Keratinocyte (primary cell): ENCODE measurements around the gene VPS37C.

Experiments
- CTCF ChIP-seq, 3 experiments: IDR thresholded peaks in 1 of 3; conservative IDR thresholded peaks in 1 of 3; optimal IDR thresholded peaks in 1 of 3; 2 replicates in 2 of 3; 3 replicates in 1 of 3; pipeline versions ENCODE3 to v1.5.1; 2011; ENCODE audit warnings: low read length in 3 of 3, mild to moderate bottlenecking in 3 of 3, moderate library complexity in 2 of 3, control low read depth in 1 of 3, inconsistent platforms in 1 of 3; ENCODE audit not compliant: insufficient read depth in 2 of 3; ENCODE audit errors: extremely low read depth in 1 of 3
- EZH2 ChIP-seq: IDR thresholded peaks from one replicate; pipeline ENCODE4 v1.6.1; 2012; ENCODE audit warnings: inconsistent platforms, mild to moderate bottlenecking, low read length, moderate library complexity

- TF ChIP-seq CTCF (optimal IDR thresholded peaks at IDR 0.05 in 1 of 3, IDR thresholded peaks at IDR 0.05 in 1 of 3, conservative IDR thresholded peaks at IDR 0.05 in 1 of 3; ENCODE audit: extremely low read depth in 1 of 3, insufficient read depth in 2 of 3, low read length in 3 of 3) (no peak), EZH2 (no peak)
Observed at GRCh38 chr11:61193596-61193995, 32.4 kb upstream of the VPS37C start.
